GF-D8 (cell line): ENCODE data around the gene POLR2E.

Experiments used
- DNase-seq: peaks from one replicate; lab custom pipeline; 2025; lab: John Stamatoyannopoulos, UW

Gene POLR2E

DNA sequence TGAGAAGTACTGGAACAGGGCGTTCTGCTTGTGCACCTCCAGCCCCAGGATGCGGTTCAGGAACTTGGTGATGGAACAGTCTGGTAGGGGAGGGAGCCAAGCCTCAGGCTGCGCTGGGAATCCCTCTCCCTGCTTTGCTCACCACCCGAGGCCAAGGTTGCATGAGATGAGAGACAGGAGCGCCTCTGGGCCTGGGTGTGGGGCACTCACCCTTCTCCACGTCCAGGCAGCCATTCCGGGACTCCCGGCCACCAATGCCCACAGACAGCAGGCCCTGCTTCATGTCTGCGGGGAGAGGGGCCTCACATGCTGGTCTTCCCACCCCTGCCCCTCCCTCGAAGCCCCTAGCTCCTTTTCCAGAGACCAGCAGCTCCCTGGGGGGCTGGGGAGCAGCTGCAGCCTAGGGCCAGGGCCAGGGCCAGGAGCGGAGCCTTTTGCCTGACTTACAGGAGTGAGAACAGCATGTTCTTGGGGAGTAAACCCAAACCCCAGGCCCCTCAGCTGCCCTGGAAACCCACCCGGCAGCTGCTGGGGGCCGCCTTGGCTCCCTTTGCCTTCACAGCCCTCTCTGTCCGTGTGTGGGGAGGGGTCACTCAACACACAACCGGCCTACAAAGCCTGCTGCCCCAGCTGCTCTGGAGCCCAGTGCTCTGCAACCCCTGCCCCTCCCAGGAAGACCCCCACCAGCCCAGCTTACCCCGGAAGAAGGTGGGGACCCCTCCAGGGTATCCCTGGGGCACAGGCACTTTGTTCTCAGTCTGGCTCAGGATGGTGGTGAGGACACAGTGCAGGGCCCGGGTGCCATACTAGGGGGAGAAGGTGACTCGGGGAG, 15.8 kb upstream of the POLR2E start:
- no peak for DNase-seq

DNA sequence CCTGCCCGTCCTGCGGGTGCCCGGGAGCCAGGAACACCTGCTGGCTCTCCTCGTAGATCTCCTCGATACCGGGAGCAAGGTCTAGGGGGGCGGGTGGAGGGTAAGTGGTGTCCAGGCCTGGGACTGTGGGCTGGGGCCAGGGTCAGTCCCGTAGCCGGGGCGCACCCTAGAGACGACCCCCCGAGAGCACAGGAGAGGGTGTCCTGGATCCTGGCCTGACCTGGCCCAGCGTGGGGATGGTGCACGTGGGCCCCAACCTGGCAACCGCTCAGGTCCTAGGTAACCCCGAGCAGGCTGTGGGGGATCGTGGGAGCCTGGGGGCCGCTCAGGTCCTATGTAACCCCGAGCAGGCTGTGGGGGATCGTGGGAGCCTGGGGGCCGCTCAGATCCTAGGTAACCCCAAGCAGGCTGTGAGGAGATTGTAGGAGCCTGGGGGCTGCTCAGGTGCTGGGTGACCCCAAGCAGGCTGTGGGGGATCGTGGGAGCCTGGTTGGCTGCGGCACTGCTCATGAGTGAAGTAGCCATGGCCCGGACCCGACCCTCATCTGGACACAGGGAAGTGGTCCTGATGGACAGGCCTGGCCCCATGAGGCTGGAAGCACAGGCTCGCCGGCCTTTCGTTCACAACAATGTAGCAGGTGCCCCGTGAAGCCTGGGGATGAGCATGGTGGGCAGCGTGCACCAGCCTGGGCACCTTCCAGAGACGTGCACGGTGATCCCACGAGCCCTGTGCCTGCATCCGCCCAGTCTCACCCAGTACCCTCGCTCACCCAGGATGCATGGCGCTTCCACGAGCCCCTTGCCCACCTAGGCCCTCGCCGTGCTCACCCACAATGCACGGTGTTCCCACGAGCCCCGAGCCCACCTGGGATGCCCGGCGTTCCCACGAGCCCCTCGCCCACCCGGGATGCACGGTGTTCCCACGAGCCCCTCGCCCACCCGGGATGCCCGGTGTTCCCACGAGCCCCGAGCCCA, 14.8 kb upstream of the POLR2E start:
- no peak for DNase-seq

DNA sequence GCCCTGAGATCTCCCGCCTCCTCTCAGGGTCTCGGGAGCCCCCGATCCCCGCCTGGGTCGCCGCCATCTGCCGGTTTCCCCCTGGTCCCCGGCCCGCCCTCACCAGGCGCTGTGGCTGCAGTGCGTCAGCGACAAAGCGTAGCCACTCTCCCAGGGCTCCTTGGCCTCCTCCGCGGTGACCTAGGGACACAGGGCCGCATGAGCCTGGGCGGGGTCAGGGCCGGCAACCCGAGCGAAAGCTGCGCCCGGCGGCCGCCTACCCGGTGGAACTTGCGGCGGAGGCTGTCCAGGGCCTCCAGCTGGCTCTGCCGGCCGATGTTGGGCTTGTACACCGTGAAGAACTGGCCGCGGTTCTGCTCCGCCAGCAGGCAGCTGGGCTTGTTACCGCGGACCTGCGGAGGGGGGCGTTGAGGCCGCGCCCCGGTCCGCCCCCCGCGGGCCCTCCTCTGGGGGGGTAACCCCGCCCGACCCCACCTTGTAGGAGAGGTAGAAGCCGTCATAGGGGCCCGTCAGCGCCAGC, 13.9 kb upstream of the POLR2E start:
- no peak for DNase-seq

DNA sequence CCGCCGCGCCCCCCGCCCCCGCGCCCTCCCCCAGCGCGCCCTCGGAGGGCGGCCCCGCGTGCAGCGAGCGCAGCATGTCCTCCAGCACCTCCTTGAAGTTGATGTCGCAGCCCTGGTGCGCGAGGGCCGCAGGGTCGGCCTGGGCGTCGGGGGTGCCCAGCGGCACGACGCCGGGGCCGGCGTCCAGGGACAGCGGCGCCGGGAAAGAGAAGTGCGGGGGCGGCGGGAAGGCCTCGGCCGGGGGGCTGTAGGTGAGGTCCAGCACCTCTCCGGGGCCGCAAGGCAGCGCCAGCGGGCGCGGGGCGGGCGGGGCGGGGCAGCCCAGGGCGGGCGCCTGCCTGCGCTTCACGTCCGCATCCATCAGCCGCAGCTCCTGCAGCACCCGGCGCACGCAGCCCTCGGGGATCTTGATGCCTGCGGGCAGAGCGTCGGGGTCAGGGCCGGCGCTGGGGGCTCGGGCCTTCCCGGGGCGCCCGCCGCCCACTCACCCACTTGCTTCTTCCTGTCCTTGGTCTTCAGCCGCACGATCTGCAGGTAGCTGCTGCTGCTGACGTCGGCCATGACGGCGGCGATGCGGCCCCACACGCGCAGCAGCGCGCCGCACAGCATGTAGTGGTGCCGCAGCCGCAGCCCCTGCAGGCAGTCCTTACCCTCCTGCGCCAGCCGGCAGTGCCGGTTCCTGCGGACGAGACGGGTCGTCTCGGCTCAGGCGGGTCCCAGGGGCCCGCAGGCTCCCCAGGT, 13.3 kb upstream of the POLR2E start:
- DNase-seq: no peak

DNA sequence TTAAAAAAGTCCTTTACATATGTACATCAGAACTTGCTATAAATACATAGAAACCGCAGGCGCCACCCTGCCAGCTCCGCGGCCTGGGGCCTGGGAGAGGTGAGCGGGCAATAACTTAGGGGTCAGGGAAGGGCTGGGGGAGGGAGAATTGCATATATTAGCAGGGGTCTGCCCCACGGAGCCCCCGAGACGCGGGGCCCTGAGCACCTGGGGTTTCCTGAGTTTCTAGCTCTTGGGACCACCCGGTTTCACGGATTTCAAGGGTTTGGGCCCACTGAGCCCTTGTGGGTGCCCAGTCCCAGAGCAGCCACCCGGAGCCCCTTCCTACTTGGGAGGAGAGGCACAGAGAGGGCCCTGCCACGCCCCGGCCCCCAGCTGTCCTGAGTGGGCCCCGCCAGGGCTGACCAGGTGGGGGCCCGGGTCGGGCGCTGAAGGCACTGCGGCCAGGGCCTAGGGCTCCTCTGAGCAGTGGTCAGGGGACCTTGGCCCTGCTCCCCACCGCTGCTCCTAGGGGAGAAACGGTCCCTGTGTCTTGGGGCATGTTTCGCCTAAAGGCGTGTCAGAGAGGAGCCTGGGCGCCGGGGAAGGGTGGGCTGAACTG, 12.6 kb upstream of the POLR2E start:
- DNase-seq: no peak

DNA sequence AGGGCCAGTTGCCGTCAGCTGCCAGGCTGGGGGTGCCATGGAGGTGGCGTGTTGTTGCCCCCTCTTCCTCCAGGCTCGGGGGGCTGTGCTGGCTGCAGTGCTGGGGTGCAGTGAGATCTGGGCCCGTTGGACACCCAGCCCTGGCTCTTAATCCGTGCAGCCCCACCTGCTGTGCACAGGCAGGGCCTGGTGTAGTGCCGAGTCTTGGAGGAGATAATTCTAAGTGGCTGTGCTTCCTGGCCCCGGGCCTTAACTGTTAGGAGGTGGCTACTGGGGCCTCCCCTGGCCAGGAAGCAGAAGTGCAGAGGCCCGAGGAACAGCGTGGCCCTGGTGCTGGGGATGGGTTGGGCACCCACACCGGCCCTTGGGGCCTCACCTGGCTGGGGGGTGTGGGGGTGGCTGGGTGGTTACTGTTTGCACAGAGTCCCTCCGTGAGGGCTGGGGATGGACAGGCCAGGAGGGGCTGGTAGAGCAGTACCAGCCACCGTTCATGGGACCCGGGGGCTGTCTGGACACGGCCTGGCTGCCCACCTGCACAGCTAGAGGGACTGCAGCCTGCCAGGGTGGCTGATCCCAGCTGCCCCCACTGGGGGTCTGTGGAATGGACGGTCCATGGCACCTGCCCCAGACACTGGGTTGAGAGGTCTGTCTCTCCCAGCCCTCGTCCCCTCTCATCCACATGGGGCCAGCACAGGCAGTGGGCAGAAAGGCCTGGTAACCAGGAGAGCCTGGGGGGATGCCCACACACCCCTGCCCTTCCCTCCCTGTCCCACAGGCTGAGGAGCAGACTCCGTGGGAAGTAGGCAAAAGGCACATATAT, 11.9 kb upstream of the POLR2E start:
- no peak for DNase-seq

DNA sequence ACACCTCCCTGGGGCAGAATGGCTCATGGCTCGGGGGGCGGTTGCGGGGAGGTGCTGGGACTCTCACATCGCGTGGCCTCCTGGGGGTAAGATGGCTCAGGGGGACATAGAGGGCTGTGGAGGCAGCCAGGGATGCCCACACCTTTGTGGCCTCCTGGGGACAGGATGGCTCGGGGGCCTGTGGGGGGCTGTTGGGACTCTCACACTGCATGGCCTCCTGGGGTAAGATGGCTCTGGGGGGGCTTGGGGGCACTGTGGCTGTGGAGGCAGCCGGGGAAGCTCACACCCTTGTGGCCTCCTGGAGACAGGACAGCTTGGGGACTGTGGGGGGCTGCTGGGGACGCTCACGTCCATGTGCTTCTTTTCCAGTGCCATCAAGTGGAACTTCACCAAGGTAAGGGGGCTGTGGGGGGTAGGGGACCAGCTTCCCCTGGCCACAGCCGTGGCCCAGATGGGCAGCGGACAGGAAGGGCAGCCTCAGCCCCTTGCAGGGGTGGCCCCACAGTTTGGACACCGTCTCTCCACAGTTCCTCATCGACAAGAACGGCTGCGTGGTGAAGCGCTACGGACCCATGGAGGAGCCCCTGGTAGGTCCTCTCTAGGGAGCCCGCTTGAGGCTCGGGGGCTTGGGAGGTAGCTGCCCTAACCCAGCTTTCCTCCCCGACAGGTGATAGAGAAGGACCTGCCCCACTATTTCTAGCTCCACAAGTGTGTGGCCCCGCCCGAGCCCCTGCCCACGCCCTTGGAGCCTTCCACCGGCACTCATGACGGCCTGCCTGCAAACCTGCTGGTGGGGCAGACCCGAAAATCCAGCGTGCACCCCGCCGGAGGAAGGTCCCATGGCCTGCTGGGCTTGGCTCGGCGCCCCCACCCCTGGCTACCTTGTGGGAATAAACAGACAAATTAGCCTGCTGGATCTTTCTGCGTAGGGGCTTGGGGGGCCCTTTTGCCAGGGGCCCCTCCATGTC, 11.0 kb upstream of the POLR2E start:
- no peak for DNase-seq

DNA sequence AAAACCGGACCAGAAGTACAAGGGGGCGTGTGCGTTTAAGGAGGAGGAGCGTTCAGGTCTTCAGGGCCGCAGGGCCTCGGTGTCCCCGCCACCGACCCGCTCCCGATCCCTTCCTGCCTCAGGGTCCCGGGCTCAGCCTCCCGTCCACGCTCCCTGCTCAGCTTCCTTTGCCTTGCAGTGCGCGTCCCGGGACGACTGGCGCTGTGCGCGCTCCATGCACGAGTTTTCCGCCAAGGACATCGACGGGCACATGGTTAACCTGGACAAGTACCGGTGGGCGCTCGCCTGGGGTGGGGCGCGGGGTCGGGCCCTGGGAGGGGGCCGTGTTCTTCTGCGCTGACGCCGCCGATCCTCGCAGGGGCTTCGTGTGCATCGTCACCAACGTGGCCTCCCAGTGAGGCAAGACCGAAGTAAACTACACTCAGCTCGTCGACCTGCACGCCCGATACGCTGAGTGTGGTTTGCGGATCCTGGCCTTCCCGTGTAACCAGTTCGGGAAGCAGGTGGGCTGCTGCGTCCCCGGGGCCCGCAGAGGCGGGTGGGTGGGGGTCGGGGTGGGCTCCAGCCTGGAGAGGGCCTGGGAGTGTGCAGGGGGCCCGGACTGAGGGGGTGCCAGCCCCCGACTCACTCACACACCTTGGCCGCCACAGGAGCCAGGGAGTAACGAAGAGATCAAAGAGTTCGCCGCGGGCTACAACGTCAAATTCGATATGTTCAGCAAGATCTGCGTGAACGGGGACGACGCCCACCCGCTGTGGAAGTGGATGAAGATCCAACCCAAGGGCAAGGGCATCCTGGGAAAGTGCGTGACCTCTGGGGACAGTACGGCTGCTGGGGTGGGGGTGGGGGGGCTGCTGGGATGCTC, 10.1 kb upstream of the POLR2E start:
- DNase-seq: no peak

DNA sequence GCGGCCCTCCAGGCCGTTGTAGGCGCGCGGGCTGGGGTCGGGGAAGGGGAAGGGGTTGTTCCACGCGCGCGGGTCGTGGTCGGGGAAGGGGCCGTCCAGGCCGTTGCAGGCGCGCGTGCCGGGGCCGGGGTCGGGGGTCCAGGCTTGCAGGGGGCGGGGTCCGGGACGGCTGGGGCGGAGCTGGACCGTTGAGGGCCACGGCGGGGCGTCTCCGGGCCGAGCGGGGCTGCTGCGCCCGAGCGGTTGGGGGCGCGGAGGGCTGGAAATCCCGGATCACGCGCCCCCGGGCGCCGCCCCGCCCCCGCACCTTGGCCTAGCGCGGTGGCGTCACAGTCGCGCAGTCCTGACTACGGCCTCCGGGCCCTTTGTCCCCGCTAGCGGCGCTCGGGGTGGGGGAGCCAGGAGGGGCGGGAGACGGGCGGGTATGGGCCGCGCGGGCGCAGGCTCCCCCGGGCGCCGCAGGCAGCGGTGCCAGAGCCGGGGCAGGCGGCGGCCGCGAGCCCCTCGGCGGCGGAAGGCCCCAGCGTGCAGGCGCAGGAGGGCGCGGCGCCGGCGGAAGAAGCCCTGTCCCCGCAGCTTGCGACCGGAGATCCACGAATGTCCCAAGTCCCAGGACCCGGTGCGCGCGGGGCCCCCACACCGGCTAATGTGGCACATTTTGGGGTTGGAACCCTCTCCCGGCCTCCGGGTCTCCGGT, 9.3 kb upstream of the POLR2E start:
- no peak for DNase-seq

DNA sequence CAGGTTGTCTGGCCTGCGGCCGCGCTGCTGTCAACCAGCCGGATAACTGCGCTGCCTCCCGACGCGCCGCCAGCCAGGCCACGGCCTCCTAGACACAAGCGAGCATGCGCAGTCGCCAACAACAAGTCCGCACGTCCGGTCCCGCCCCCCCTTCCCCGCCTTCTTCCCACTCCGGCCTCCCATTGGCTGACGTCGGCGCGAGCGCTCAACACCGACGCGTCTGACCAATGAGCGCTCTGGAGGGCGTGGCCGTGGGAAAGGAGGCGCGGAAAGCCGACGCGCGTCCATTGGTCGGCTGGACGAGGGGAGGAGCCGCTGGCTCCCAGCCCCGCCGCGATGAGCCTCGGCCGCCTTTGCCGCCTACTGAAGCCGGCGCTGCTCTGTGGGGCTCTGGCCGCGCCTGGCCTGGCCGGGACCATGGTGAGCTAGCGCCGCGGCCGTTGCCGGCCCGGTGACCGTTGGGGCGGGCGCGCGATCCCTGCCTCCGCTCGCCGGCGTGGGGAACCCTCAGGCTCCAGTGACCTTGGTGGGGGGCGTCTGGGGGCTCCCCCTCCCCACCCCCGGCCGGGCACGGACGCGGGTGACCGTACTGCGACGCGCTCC, 8.6 kb upstream of the POLR2E start, which contains the start of gene GPX4:
Gene GPX4 (plus strand): TSS at position 287 of the 603 bp plus-strand sequence. CDS start 50 bp downstream, at position 337.
- DNase-seq: peak; percentile 96

DNA sequence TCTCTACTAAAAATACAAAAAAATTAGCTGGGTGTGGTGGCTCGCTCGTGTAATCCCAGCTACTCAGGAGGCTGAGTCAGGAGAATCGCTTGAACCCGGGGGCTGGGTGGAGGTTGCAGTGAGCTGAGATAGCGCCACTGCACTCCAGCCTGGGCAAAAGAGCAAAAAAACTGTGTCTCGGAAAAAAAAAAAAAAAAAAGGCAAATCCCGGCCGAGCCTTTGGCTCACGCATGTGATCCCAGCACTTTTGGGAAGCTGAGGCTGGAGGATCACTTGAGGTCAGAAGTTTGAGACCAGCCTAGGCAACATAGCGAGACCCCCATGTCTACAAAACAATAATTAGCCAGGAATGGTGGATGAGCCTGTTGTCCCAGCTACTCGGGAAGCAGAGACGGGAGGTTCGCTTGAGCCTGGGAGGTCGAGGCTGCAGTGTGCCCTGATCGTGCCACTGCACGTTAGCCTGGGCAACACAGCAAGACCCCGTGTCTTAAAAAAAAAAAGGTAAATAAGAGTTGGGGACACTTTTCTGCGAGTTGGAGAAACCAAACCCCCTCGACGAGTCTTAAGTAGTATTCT, 8.0 kb upstream of the POLR2E start:
- DNase-seq: no peak

DNA sequence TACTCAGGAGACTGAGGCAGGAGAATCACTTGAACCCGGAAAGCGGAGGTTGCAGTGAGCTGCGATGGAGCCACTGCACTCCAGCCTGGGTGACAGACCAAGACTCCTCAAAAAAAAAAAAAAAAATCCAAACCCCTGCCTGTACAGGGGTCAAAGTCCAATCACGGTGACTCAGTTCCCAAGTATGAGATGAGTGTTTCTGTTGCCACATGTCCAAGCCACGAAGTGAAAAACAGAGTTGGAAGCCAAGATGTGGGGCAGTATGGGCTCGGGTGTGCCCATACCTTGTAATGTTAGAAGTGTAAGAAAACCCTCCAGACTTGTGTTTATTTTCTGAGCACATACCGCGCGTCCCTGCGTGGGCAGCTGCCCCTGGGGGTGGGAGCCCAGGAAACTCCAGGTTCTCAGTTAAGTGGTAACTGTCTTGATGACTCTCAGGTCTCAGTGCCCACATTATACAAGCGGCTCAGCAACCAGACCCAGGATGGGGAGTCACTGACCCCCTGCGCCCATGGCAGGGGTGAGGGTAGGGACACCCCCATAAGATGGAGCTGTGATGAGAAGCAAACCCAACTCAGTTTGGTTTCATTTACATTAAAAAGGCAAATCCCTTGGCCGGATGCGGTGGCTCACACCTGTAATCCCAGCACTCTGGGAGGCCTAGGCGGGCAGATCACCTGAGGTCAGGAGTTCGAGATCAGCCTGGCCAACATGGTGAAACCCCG, 7.4 kb upstream of the POLR2E start:
- peak; percentile 50 for DNase-seq

DNA sequence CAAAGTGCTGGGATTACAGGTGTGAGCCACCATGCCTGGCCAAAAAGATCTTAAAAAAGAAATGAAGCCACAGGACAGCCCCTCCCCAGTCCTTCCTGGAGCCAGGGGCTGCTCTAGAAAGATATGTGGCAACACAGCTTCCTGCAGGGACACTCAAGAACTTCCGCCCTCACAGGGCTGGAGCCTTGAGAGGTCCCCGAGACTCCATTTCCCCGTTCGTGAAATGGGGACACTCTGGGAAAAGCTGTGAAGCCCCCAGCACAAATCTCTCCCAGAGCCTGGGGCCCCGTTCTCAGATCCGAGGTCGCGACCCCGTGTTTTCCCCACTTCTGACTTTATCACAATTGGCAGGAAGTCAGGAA, 6.1 kb upstream of the POLR2E start:
- DNase-seq: peak; percentile 84

DNA sequence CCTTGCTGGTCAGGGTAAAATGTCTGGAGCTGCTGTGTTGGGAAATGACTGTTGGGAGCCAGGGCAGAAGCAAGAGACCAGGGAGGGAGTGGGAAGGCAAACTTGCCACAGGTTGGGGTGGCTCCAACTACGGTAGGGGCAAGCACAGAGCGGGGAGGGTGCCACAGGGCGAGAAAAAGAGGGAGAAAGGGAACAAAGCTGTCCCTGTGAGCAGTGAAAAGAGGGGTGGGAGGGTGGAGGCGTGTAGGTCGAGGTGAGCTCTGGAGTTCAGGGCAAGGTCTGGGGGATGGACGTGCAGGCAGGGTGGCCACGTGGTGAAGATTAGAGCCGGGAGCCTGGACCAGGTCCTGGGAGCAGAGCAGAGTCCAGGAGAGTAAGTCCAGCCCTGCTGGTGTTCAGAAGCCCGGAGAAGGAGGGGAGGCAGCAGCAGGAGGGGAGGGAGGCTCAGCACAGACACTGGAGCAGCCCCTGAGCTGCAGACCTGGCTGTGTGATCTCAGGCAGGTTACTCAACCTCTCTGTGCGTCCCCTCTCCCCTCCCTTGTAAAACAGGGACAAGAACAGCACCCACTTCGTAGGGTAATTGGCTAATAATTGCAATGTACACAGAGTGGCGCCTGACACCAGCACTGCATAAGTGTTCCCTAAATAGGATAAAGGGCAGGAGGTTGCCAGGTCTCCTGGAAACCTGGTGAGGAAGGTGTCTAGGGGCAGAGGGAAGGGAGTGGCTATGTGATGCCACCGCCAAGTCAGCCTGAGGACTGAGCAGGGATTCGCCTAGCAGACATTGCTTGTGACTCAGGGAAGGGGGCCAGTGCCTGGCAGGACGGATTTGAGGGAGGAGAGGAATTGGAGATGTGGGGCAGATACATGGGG, 3.2 kb upstream of the POLR2E start:
- DNase-seq: no peak

DNA sequence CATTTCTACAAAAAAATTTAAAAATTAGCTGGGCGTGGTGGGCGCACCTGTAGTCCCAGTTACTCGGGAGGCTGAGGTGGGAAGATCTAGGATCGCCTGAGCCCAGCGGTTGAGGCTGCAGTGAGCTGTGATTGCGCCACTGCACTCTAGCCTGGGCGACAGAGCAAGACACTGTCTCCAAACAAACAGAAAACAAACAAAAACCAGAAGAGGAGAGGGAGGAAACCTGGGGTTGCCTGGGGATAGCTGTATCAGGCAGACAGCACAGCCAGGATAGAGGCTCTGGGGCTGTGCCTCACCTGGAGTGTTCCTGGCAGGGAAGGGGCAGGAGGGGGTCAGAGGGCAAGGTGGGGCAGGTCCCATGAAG, 2.6 kb upstream of the POLR2E start:
- DNase-seq: no peak

DNA sequence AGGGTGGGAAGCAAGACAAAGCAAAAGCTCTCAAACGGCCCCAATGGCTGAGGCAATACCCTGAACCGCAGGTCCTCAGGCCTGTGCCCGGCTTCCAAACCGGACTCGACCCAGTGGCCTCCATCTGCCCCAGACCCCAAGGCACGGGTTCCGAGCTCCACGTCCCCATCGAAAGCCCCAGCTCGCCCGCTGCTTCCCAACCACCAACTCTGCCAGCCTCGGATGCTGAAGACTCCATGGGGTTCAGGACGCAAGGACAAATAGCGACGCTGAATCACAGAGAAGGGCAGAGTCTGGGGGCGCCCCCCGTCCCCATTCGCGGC, 559 bp downstream of the POLR2E start:
- DNase-seq: no peak
